D721Med (cell line): ENCODE measurements around the gene SERTAD4.

Source experiments
- DNase-seq: peaks from one replicate; pipeline ENCODE4 v3.0.0; 2011; ENCODE audit warnings: low spot score; ENCODE audit not compliant: insufficient read length
- FAIRE-seq: peaks from 2 replicates; lab custom pipeline; 2011; peaks lifted over from hg19 to GRCh38; lab: Jason Lieb, UNC
- CTCF ChIP-seq: IDR thresholded peaks from 2 replicates; pipeline ENCODE4 v1.5.1; 2012; ENCODE audit warnings: mild to moderate bottlenecking, control low read depth; ENCODE audit not compliant: insufficient read depth; ENCODE audit errors: missing control alignments

SERTAD4 gene

GRCh38 chr1:210237479-210237878, 4.9 kb downstream of the SERTAD4 start:
- TF ChIP-seq CTCF, result no peak
- no peak for DNase-seq
- FAIRE-seq, result no peak

GRCh38 chr1:210237981-210238380, 5.4 kb downstream of the SERTAD4 start:
- DNase-seq (no peak), FAIRE-seq (no peak)
- no peak for TF ChIP-seq CTCF

GRCh38 chr1:210239349-210240111, 6.9 kb downstream of the SERTAD4 start:
- peak; percentile 36 for TF ChIP-seq CTCF
- no peak for DNase-seq
- peak; percentile 46 for FAIRE-seq

GRCh38 chr1:210241121-210241520, 8.5 kb downstream of the SERTAD4 start:
- no peak for DNase-seq
- no peak for TF ChIP-seq CTCF
- no peak for FAIRE-seq

GRCh38 chr1:210244746-210245367, 12.3 kb downstream of the SERTAD4 start:
- no peak for TF ChIP-seq CTCF
- no peak for DNase-seq
- peak; percentile 63 for FAIRE-seq

- FAIRE-seq (peak; percentile 46), DNase-seq (no peak)
- no peak for TF ChIP-seq CTCF
These were observed 13.9 kb downstream of the SERTAD4 start for GRCh38 chr1:210246447-210246846.

- TF ChIP-seq CTCF, result no peak
These were observed 15.7 kb downstream of the SERTAD4 start for GRCh38 chr1:210248341-210248740.

More at GRCh38 chr1:210248341-210248740, 15.7 kb downstream of the SERTAD4 start:
- no peak for DNase-seq
- FAIRE-seq, result no peak
